GM19468 (cell line): Measurements from ENCODE around the gene TXNDC8.
A peak's percentile ranks its signal among the peaks of the same experiment; 100 is the strongest.
"Not testable (repeated sequence)": the region's sequence is repeated elsewhere in the genome, so short reads cannot be mapped to it uniquely, and the experiment has no call there.

Experiments used
- ATAC-seq: cut with Tn5 transposase; IDR thresholded peaks from one replicate; pipeline ENCODE4 v1.9.1; 2021; ENCODE audit warnings: mild to moderate bottlenecking, moderate library complexity, moderate number of reproducible peaks; ENCODE audit not compliant: unreplicated experiment; ENCODE audit errors: extremely low read depth

The TXNDC8 gene

GRCh38 chr9:110329639-110330230 is 7.9 kb downstream of the TXNDC8 start:
- ATAC-seq, result no peak

GRCh38 chr9:110328763-110329162 is 8.9 kb downstream of the TXNDC8 start:
- no peak for ATAC-seq

- ATAC-seq, result no peak
Observed at GRCh38 chr9:110327716-110328115, 9.9 kb downstream of the TXNDC8 start.

GRCh38 chr9:110323818-110324217 is 13.8 kb downstream of the TXNDC8 start:
- ATAC-seq, result no peak

GRCh38 chr9:110320651-110321445 is 16.8 kb downstream of the TXNDC8 start:
- no peak for ATAC-seq

- ATAC-seq, result no peak
Observed at GRCh38 chr9:110319781-110320492, 17.7 kb downstream of the TXNDC8 start.

GRCh38 chr9:110317911-110318310 is 19.8 kb downstream of the TXNDC8 start:
- no peak for ATAC-seq

- ATAC-seq, result peak; percentile 68
Observed at GRCh38 chr9:110316261-110317075, 21.2 kb downstream of the TXNDC8 start.

- ATAC-seq, result not testable (repeated sequence)
Observed at GRCh38 chr9:110311978-110312377, 25.7 kb downstream of the TXNDC8 start.

- no peak for ATAC-seq
Observed at GRCh38 chr9:110309681-110310080, 28.0 kb downstream of the TXNDC8 start.

- ATAC-seq, result peak; percentile 39
Observed at GRCh38 chr9:110308633-110309038, 29.0 kb downstream of the TXNDC8 start.

GRCh38 chr9:110307191-110307590 is 30.5 kb downstream of the TXNDC8 start:
- no peak for ATAC-seq

GRCh38 chr9:110303133-110303532 is 34.5 kb downstream of the TXNDC8 start:
- ATAC-seq, result no peak

GRCh38 chr9:110298043-110298605 is 39.5 kb downstream of the TXNDC8 start:
- ATAC-seq, result no peak

GRCh38 chr9:110293248-110293647 is 44.4 kb downstream of the TXNDC8 start:
- ATAC-seq, result no peak

- ATAC-seq, result no peak
Observed at GRCh38 chr9:110291921-110292557, 45.6 kb downstream of the TXNDC8 start.

- ATAC-seq, result no peak
Observed at GRCh38 chr9:110290001-110290400, 47.7 kb downstream of the TXNDC8 start.

- no peak for ATAC-seq
Observed at GRCh38 chr9:110288503-110288902, 49.2 kb downstream of the TXNDC8 start.

- no peak for ATAC-seq
Observed at GRCh38 chr9:110287289-110287680, 50.4 kb downstream of the TXNDC8 start.
